Measurements from ENCODE around the gene TMEM256.

DNA sequence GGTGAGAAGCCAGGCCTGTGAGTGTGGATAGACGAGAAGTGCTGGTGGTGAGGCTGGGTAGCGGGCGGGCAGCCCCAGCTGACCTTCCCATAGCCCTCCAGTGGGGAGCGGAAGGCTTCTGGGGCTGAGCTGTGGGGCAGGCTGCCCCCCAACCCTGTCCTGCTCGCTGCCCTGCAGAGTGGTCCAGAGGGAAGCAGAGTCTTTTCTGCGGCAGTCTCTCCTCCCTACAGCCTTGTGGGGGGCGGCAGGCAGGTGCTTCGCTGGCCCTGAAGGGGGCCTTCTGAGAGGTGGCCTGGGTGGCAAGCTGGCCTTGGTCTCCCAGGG lies 7.5 kb upstream of the TMEM256 start:
- TF ChIP-seq, protein P1, sequence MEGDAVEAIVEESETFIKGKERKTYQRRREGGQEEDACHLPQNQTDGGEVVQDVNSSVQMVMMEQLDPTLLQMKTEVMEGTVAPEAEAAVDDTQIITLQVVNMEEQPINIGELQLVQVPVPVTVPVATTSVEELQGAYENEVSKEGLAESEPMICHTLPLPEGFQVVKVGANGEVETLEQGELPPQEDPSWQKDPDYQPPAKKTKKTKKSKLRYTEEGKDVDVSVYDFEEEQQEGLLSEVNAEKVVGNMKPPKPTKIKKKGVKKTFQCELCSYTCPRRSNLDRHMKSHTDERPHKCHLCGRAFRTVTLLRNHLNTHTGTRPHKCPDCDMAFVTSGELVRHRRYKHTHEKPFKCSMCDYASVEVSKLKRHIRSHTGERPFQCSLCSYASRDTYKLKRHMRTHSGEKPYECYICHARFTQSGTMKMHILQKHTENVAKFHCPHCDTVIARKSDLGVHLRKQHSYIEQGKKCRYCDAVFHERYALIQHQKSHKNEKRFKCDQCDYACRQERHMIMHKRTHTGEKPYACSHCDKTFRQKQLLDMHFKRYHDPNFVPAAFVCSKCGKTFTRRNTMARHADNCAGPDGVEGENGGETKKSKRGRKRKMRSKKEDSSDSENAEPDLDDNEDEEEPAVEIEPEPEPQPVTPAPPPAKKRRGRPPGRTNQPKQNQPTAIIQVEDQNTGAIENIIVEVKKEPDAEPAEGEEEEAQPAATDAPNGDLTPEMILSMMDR (IDR thresholded peaks at IDR 0.05; ENCODE audit: poor library complexity, severe bottlenecking), result no peak
- TF ChIP-seq EP300 (conservative IDR thresholded peaks at IDR 0.05; ENCODE audit: poor library complexity, severe bottlenecking) (no peak), RAD21 (conservative IDR thresholded peaks at IDR 0.05) (no peak), SMC3 (conservative IDR thresholded peaks at IDR 0.05; ENCODE audit: poor library complexity) (no peak), TAF1 (IDR thresholded peaks at IDR 0.05; ENCODE audit: low read depth) (no peak), EZH2 (IDR thresholded peaks at IDR 0.05; ENCODE audit: borderline replicate concordance, insufficient read depth, low read length, poor library complexity, severe bottlenecking) (no peak), POLR2AphosphoS5 (IDR thresholded peaks at IDR 0.05) (no peak)
- TF ChIP-seq, protein P2, sequence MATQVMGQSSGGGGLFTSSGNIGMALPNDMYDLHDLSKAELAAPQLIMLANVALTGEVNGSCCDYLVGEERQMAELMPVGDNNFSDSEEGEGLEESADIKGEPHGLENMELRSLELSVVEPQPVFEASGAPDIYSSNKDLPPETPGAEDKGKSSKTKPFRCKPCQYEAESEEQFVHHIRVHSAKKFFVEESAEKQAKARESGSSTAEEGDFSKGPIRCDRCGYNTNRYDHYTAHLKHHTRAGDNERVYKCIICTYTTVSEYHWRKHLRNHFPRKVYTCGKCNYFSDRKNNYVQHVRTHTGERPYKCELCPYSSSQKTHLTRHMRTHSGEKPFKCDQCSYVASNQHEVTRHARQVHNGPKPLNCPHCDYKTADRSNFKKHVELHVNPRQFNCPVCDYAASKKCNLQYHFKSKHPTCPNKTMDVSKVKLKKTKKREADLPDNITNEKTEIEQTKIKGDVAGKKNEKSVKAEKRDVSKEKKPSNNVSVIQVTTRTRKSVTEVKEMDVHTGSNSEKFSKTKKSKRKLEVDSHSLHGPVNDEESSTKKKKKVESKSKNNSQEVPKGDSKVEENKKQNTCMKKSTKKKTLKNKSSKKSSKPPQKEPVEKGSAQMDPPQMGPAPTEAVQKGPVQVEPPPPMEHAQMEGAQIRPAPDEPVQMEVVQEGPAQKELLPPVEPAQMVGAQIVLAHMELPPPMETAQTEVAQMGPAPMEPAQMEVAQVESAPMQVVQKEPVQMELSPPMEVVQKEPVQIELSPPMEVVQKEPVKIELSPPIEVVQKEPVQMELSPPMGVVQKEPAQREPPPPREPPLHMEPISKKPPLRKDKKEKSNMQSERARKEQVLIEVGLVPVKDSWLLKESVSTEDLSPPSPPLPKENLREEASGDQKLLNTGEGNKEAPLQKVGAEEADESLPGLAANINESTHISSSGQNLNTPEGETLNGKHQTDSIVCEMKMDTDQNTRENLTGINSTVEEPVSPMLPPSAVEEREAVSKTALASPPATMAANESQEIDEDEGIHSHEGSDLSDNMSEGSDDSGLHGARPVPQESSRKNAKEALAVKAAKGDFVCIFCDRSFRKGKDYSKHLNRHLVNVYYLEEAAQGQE (IDR thresholded peaks at IDR 0.05; ENCODE audit: borderline replicate concordance), result no peak
